Activated naive CD8-positive, alpha-beta T cell treated with anti-CD3 and anti-CD28 coated beads for 36 hours (primary cell): ENCODE data around the gene MATN4. TPM values are rescaled to one million over a fixed set of nuclear protein-coding genes. Genes with fewer than 3 reads are reported as not detected.

Source experiments
- total RNA-seq, 2 experiments: library from RNA; stranded (reverse); gene quantifications; one replicate each; pipeline ENCODE4 v1.2.3, GENCODE V29; 2021

Gene MATN4
- total RNA-seq, 2 experiments from 2014 or later, result 0.64 to 1.1 TPM

Other genes with a start within 250 kb of the MATN4 start
- gene KCNS1, start 207.2 kb downstream of the MATN4 start, total RNA-seq, result under 1 TPM; 0.56 to 0.70 TPM
- under 1 TPM in 1 of 2 experiments, not detected in 1; 0.23 TPM for gene WFDC5, start 193.1 kb downstream of the MATN4 start, total RNA-seq
- gene WFDC12, start 183.8 kb downstream of the MATN4 start, total RNA-seq, result not detected
- not detected for gene PI3, start 133.4 kb downstream of the MATN4 start, total RNA-seq
- gene SEMG1, start 101.3 kb downstream of the MATN4 start, total RNA-seq, result not detected
- gene SEMG2, start 86.9 kb downstream of the MATN4 start, total RNA-seq, result not detected
- not detected for gene SLPI, start 53.7 kb downstream of the MATN4 start, total RNA-seq
- not detected for gene RBPJL, start 1.5 kb downstream of the MATN4 start, total RNA-seq
- 10 to 100 TPM; 24.6 to 25.5 TPM for gene SDC4, start 40.1 kb upstream of the MATN4 start, total RNA-seq
- gene SYS1, start 54.9 kb upstream of the MATN4 start, total RNA-seq, result 10 to 100 TPM; 21.5 to 26.6 TPM
- gene TP53TG5, start 70.0 kb upstream of the MATN4 start, total RNA-seq, result under 1 TPM; 0.40 to 0.41 TPM
- 10 to 100 TPM; 18.1 to 20.1 TPM for gene DBNDD2, start 100.0 kb upstream of the MATN4 start, total RNA-seq
- 10 to 100 TPM; 48.0 to 55.4 TPM for gene PIGT, start 107.8 kb upstream of the MATN4 start, total RNA-seq
- gene WFDC2, start 161.5 kb upstream of the MATN4 start, total RNA-seq, result under 1 TPM in 1 of 2 experiments, not detected in 1; 0.98 TPM
- not detected for gene SPINT3, start 207.3 kb upstream of the MATN4 start, total RNA-seq
- not detected for gene WFDC6, start 231.2 kb upstream of the MATN4 start, total RNA-seq
- gene EPPIN, start 239.1 kb upstream of the MATN4 start, total RNA-seq, result not detected